GM19023 (cell line): ENCODE data around the gene FLT3LG.
A peak's percentile ranks its signal among the peaks of the same experiment; 100 is the strongest.

Source experiments
- ATAC-seq: cut with Tn5 transposase; IDR thresholded peaks from one replicate; pipeline ENCODE4 v1.9.1; 2021; ENCODE audit warnings: mild to moderate bottlenecking, moderate library complexity; ENCODE audit not compliant: unreplicated experiment

The FLT3LG gene, protein sequence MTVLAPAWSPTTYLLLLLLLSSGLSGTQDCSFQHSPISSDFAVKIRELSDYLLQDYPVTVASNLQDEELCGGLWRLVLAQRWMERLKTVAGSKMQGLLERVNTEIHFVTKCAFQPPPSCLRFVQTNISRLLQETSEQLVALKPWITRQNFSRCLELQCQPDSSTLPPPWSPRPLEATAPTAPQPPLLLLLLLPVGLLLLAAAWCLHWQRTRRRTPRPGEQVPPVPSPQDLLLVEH

DNA sequence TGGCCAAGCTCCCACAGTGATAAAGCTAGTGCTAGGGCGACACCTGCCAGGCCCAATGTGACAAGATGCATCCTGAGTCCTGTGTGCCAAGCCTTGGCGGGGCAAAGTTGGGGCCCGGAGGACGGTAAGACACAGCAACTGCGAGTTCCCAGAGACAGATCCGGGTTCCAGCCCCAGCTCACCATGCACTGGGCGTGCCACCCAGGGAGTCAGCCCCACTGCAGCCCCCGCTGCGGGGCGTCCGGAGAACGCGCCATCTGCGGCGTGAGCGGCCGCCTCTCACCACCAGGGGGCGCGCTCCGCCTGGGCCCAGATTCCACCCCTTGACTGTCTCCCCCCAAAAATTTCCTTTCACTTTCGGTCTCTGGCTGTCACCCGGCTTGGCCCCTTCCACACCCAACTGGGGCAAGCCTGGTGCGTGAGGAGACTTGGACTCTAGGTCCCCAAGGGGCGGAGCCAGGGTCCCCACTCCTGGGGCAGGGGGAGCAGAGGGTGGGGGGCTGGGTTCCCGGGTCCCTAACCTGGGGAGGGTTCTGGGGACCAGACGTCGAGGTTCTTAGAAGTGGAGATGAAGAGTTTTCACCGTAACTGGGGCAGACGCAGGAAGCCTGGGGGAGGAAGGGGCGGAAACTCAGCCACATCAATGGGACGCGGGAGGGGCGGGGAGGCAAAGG, at the start of gene FLT3LG:
Gene FLT3LG, plus strand, starts transcription at position 348 of the 674 bp plus-strand sequence. CDS start 425 bp downstream, outside the sequence.
- peak; percentile 54 for ATAC-seq

DNA sequence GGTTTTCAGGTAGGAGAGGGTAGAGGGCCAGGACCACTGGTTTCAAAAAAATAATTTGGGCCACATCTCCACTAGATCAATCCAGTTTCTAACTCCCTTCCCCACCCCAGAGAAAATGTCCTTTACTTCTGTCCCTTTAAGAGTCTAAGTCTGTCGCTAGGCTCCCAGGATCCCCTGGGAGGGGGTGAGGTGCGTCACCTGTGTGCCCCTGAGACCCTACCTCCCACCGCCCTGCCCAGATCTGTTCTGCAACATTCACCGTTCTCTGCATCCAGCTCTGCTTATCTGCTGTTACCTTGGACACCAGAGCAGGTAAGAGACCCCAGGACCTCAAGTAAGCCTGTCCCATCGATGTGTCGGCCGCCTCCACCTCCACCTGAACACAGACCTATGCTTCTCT, 48.8 kb upstream of the FLT3LG start, which contains the start of gene GFY:
Gene GFY, plus strand, starts transcription at position 211 of the 400 bp plus-strand sequence. CDS start 1,043 bp downstream, outside the sequence.
- no peak for ATAC-seq

DNA sequence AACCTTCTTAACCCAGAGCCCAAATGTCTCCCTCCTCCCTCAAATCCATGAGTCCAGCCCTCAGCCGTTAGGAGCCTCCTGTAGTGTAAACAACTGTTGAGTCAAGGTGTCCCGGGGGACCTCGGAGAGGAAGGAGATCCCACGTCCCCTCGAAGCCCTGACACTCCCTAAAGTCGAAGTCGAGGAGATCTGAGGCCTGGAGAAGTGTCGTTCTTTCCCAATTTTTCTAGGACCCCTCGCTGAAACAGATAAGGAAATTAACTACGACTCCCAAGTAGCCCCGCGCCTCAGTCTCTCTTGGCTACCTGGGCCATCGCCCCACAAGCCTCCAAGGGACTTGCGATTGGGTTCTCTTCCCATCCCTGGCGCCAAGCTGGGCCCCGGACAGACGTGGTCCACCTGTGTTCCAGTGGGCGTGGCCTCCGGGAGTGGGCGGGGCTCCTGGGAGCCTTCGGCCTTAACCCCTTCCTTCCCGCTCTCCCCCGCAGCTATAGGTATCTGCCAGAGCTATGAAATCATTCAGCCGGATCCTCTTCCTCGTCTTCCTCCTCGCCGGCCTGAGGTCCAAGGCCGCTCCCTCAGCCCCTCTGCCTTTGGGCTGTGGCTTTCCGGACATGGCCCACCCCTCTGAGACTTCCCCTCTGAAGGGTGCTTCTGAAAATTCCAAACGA, 48.0 kb upstream of the FLT3LG start:
- no peak for ATAC-seq

DNA sequence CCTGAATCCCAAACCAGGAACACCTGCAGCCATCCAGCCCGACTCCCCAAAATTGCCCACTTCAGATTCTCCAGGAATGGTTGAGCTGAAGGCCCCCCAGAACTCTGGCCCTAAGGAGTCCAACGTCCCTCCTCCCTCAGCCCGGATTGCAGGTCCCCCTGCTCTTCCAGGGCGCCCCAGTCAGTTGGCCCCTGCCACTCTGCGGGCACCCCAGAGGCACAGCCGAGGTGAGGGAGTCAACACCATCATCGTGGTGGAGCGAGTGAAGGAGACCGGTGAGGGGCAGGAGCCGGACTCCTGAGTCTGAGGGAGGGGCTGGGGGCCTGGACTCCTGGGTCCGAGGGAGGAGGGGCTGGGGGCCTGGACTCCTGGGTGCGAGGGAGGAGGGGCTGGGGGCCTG, 46.7 kb upstream of the FLT3LG start:
- no peak for ATAC-seq

DNA sequence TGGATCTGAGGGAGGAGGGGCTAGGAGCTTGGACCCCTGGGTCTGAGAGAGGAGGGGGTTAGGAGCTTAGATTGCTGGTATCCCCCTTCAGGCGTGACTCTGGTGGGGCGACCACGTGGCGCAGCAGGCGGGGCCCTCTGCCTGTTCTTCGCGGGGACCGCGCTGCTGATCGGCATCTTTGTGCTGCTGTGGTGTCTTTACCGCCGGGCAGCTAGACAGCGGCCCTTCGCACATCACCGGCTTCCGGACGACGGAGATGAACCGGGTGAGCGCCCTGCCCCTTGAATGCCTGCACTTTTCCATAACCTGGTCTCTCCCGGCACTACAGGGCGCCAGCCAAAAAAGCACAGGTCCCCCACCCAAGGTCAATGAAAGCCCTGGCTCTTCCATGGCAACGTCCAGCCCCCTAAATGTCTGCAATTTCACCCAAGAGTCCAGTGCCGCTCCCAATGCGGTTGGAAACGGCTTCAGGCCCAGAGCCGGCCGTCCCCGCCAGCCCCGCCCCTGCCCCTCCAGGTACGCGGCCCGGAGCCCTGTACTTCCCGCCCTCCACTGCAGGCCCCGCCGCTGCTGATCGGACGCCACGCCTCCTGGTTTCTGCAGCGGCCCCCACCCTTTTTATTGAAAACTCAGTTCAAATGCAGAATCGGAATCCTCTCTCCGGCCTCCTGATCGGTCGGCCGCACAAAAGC, 46.0 kb upstream of the FLT3LG start:
- ATAC-seq = no peak

DNA sequence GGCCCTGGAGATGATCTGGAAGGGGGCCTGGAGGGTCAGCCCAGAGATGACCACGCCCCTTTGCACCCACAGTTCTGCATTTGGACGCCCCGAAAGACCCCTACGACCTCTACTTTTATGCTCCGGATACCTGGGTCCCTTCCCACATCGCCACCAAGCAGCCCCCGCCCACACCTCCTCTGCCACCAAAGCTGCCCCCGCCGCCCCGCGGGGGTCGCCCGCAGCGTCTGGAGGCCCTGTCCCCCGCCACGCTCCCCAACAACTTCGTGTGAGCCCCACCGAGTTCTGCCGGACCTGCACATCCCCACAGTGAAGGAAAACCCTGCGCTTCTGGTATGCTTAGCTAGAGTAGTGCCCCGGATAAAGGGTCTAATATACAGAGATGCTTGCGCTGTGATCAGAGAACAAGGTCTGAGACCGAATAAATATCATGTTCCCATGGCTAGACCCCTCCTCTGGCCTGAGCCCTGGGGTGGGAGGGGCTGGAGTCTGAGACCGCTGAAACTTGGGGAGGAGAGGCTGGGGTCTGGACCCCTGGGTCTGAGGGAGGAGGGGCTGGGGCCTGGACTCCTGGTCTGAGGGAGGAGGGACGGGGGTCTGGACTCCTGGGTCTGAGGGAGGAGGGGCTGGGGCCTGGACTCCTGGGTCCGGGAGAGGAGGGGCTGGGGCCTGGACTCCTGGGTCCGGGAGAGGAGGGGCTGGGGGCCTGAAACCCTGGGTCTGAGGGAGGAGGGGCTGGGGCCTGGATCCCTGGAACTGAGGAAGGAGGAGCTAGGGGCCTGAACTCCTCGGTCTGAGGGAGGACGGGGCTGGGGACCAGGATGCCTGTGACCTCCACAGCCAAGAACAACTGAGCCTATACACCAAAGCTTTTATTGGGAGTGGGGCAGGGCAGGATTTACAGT, 45.2 kb upstream of the FLT3LG start:
- ATAC-seq = no peak

DNA sequence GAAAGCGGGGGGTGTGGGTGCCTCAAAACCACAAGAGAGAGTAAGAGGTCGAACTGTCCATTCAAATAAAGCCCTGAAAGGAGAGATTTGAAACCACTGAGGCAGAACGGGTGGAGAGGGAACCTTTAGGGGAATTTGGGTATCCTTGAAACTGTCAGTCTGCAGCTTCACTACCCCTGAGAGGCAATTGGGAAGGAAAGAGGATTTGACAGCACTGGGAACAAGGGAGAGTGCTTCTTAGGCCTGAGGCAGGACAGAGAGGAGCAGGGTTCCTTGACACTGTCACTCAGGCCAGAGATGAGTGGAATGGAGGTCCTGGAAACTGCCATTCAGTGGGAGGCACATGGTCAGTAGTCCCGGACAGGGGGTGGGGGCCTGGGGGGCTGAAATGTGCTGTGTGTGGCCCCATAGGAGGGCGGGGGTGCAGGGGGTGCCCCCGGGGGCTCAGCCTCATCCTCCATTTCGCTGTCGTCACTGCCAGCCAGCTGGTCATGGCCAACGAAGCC, 43.8 kb upstream of the FLT3LG start:
- ATAC-seq = no peak

DNA sequence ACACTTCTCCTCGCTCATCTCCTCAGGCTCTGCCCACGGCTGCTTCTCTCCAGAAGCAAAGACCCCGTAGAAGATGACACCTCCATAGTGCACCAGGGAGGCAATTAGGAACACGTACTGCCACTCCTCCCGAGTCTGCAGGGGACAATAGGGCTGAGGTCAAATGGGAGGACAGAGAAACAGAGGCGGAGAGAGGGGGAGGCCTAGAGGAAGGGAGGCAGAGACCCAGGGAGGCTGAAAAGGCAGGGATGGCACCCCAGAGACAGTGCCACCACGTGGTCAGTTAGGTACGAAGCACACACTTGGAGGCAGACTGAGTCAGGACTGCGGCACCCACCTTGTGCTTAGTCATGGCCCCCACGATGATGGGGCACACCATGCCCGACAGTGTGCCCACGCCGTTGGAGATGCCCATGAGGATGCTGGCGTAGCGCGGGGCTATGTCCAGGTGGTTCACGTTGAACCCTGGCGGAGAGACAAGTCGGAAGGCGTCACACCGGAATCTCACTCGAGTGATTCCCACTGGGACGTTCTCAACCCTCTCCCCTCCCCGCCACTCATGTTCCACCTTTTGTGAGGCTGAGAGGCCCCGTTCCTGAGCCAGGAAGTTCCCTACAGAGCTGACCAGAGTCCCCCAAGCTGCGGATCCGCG, 43.2 kb upstream of the FLT3LG start:
- ATAC-seq = no peak

DNA sequence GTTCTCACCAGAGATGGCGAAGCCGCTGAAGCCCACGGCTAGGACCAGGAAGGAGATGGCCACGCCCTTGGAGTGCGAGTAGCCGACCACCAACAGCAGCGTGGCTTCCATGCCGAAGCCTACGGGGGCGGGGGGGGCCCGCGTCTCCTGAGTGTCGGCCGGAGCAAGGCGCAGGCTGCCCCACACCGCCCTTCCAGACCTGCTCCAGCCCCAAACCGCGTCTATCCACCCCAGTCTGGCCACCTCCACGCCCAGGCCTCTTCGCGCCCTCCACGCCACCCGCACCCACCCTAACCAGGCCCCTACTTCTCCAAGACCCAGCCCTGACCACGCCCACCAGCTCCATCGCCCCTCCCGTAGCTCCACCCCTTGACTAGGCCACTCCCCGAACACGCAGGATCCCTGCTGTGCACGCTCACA, 42.7 kb upstream of the FLT3LG start:
- ATAC-seq = no peak

DNA sequence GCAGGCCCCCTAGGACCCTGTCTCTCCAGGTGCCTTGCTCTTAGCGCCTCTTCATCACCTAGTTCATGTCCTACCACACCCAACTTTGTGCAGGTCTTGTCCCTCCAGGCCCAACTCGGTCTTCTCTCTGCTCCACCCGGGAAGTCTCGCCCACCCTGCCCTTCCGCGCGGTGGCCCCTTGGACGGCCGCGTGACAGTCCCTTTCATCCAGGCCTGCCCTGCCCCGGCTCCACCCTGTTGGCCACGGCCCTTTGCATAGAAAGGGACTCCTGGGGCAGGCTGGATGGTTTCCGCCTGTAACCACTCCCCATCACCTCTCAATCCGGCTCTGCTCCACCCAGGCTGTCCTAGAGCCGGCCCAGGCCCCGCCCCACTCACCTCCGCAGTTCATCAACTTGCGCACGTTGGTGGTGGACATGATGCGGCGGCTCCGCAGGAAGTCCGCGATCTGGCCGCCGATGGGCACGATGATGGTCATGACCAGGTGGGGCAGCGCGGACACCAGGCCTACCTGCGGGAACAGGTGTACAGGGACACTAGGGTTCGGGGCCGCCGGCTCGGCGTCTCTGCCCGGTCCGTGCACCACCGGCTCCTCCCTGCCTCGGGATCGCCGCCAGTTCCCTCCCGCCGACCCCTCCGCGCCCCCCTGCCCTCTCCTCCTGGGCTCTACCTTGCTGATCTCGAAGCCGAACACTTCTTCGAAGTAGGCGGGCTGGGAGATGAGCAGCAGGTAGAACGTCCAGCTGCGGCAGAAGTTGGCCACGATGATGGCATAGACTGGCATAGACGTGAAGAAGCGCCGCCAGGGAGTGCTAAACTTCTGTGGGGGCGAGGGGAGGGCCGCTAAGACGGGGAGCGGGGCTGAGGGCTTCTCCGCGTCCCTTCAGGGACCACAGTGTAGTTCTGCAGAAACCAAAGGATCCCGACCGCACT, 41.6 kb upstream of the FLT3LG start:
- ATAC-seq = no peak

DNA sequence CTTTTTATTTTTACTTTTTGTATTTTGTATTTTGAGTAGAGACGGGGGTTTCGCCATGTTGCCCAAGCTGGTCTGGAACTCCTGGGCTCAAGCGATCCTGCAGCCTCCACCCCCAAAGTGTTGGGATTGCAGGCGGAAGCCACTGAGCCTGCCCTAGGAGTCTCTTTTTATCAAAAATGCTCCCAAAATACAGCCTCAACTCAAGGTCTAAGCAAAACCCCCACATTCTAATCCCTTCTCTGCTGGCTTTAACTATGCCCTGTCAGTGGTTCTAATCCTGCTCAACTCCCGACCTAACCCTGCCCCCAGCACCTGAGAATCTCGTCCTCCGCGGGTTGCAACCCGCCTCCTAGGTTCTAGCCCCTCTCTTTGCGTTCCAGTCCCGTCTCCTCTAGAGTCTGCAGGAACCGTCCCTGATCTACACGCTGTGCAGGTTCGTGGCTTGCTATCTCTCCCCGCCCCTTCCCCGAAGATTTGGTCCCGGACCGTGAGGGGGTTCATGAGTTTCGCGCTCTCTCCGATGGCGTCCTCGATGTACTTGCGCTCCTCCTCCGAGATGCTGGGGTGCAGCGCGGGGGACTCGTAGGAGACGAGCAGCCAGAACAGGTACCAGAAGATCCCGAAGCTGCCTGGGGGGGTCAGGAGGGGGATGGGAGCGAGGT, 40.6 kb upstream of the FLT3LG start:
- ATAC-seq = no peak

DNA sequence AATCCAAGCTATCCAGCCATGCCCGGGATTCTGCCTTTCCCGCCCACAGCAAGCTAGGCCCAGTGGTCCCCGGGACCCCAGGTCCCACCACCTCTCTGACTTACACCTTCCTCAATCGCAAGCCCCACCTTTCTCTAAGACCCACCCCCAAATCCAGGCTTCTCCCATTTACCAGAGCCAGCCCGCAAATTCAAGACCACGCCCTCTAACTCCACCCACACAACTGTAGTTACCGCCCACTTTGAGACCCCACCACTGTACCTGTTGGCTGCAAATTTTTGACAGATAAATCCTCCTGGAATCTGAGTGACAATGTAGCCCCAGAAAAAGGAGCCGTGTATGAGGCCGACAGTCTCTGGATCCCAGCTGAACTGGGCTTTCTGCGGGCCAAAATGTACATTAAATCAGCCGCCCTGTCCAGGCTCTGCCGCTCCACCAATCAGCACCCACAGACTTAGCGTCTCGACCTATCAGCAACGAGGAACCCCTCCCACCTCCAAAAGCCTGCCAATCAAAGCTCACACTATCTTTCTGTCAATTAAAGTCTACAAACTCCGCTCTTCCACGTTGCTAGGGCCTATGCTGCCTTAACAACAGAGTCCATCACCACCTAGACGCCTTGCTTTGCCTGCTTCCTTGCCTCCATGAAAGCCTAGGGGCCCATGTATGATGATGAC, 39.0 kb upstream of the FLT3LG start:
- ATAC-seq = no peak

DNA sequence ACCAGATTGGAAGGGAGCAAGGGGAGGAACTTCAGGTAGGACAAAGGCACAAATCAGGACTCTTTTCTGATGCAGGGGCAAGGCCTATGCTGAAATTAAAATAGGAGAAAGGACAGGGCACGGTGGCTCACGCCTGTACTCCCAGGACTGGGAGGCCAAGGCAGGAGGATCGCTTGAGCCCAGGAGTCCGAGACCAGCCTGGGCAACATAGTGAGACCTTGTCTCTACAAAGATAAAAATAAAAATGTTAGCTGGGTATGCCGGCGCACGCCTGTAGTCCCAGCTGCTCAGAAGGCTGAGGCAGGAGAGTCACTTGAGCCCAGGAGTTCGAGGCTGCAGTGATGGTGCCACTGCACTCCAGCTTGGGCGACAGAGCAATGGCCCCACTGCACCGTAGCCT, 38.3 kb upstream of the FLT3LG start:
- no peak for ATAC-seq

DNA sequence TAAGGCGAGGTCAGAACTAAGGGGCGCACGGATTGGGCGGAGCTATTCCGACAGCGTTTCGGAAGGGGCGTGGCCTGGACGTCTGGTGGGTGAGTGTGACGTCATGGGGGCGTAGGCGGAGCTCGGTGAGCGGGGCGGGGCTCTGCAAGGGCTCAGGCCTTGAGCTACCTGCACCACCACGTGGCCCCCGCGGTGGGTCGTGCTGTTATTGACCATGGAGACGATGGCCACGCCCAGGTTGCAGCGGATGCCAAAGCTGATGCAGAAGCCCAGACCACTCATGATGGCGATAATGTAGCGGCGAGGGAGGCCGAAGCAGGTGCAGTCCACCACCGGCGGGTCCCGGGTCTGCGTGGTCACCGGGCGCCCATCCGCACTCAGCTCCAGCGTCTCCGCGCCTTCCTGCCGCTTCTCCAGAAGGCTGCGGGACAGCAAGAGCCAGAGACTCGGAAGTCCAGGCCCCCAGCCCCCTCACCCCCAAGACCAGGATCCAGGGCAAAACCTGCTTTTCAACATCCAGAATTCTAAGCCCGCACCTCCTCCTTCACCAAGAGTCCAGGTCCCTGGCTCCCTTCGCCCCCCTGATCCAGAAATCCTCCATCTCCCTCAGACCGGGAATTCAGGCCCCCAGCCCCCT, 37.5 kb upstream of the FLT3LG start:
- no peak for ATAC-seq

DNA sequence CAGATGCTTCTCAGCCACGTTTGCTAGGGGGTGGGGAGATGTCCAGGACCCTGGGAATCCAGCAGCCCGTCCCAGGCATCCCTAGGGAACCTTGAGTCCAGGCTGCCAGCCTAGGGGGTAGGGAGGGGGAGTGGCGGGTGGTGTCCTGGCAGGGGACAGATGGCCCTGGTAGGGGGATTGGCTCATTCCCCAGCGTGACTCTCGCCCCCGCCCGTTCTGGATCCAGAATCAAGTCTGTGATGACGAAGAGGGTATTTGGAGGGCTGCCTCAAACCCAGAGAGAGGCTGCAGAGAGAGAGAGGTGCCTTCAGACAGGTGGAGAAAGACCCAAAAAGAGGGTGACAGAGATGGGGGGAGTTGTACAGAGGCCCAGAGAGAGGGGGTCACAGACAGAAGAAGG, 36.8 kb upstream of the FLT3LG start:
- ATAC-seq = no peak

DNA sequence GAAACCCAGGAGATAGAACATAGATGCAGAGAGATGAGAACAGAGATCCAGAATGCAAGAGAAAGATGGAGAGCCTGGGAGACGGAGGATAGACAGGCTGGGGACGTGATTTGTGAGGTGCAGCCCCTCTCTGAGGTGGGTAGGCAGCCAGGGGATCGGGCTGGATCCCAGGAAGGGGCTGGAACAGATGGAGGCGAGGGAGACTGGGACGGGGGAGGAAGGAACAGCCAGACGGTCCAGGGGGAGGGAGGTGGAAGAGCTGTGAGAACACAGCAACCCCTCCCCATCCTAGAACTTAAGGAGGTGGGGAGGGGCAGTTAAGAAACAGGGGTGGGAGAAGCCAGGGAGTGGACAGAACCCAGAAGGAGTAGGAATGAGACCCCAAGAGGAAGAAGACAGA, 35.8 kb upstream of the FLT3LG start:
- ATAC-seq = no peak

DNA sequence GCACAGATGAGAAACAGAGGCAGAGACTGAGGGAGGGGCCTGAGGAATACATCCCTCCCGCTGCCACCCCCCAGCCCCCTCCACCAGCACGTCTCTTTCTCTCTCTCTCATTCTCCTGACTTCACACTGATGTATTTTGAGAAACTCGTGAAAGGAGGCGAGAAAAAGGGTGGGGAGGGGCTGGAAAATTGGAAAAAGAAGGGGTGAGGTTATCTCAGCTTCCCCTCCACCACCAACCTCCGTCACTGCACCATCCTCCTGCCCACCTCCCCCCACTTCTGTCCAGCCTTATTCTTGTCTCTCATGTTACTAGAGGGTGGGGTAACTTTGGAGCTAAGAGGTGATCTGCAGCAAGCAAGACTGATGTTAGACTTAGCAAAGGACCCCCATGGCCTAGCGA, 34.2 kb upstream of the FLT3LG start:
- ATAC-seq = no peak
